Chondrocyte (in vitro differentiated cells): ENCODE data around the gene KIAA1328. TPM values are rescaled to one million over a fixed set of nuclear protein-coding genes. Genes with fewer than 3 reads are reported as not detected.

Source experiments
- DNase-seq: peaks from one replicate; pipeline ENCODE4 v3.0.0; 2021; ENCODE audit warnings: mixed read lengths, low spot score
- H3K27ac Mint-ChIP-seq: one replicate; pipeline ENCODE4 v1.8.0; 2021; ENCODE audit warnings: mild to moderate bottlenecking, moderate library complexity, mixed read lengths; ENCODE audit not compliant: unreplicated experiment
- H3K27me3 Mint-ChIP-seq: 2 replicates; pipeline ENCODE4 v1.8.0; 2021; ENCODE audit warnings: low read depth, mixed read lengths
- H3K36me3 Mint-ChIP-seq: 2 replicates; pipeline ENCODE4 v1.8.0; 2021; ENCODE audit warnings: low read depth, mixed read lengths
- H3K4me1 Mint-ChIP-seq: 2 replicates; pipeline ENCODE4 v1.8.0; 2021; ENCODE audit warnings: low read depth, mild to moderate bottlenecking, mixed read lengths
- H3K4me3 Mint-ChIP-seq: one replicate; pipeline ENCODE4 v1.8.0; 2021; ENCODE audit warnings: mild to moderate bottlenecking, moderate library complexity, mixed read lengths; ENCODE audit not compliant: unreplicated experiment
- H3K9me3 Mint-ChIP-seq: 2 replicates; pipeline ENCODE4 v1.8.0; 2021; ENCODE audit warnings: low read depth, mixed read lengths
- CTCF ChIP-seq: fragments of 200-600 bp; sonication (generic); IDR thresholded peaks from 2 replicates; pipeline ENCODE4 v1.5.0; 2021; ENCODE audit warnings: antibody characterized with exemption, mild to moderate bottlenecking, moderate library complexity
- total RNA-seq: library from RNA; stranded (reverse); gene quantifications from 3 replicates; pipeline ENCODE4 v1.2.1, GENCODE V29; 2021

KIAA1328 gene
- total RNA-seq, 1 donor from 2014 or later = 6.3 TPM

- Mint-ChIP-seq H3K4me1 (no peaks in the 10 kb centered on the region), H3K36me3 (no peaks in the 10 kb centered on the region), H3K4me3 (no peak overlapping the region), H3K27me3 (peaks cover 48% of the 10 kb centered on the region), H3K27ac (no peak overlapping the region), H3K9me3 (no peaks in the 10 kb centered on the region)
- DNase-seq = no peak
- no peak for TF ChIP-seq CTCF
Observed at GRCh38 chr18:37261246-37261840, 432.4 kb downstream of the KIAA1328 start.

GRCh38 chr18:37261988-37262387 is 433.1 kb downstream of the KIAA1328 start:
- TF ChIP-seq CTCF = no peak
- Mint-ChIP-seq H3K4me1 (no peaks in the 10 kb centered on the region), H3K4me3 (no peak overlapping the region), H3K9me3 (no peaks in the 10 kb centered on the region), H3K36me3 (no peaks in the 10 kb centered on the region), H3K27me3 (peaks cover 45% of the 10 kb centered on the region), H3K27ac (no peak overlapping the region)
- DNase-seq = no peak

- no peak overlapping the region for H3K4me3 Mint-ChIP-seq
- no peaks in the 10 kb centered on the region for H3K9me3 Mint-ChIP-seq
Observed at GRCh38 chr18:37264956-37265355, 436.0 kb downstream of the KIAA1328 start.

GRCh38 chr18:37265382-37265781 is 436.5 kb downstream of the KIAA1328 start:
- H3K9me3 Mint-ChIP-seq = no peaks in the 10 kb centered on the region
- no peaks in the 10 kb centered on the region for H3K36me3 Mint-ChIP-seq
- no peak overlapping the region for H3K27ac Mint-ChIP-seq
- TF ChIP-seq CTCF = no peak
- no peaks in the 10 kb centered on the region for H3K4me1 Mint-ChIP-seq
- H3K4me3 Mint-ChIP-seq = no peak overlapping the region
- peak; percentile 48 for DNase-seq
- peaks cover 25% of the 10 kb centered on the region for H3K27me3 Mint-ChIP-seq

More at GRCh38 chr18:37264956-37265355, 436.0 kb downstream of the KIAA1328 start:
- Mint-ChIP-seq H3K36me3 (no peaks in the 10 kb centered on the region), H3K27ac (no peak overlapping the region), H3K27me3 (peaks cover 30% of the 10 kb centered on the region), H3K4me1 (no peaks in the 10 kb centered on the region)
- no peak for TF ChIP-seq CTCF
- peak; percentile 35 for DNase-seq

GRCh38 chr18:37266290-37266689 is 437.4 kb downstream of the KIAA1328 start:
- Mint-ChIP-seq H3K4me3 (no peak overlapping the region), H3K27me3 (peaks cover 17% of the 10 kb centered on the region), H3K27ac (no peak overlapping the region), H3K4me1 (no peaks in the 10 kb centered on the region), H3K9me3 (no peaks in the 10 kb centered on the region), H3K36me3 (no peaks in the 10 kb centered on the region)
- peak; percentile 42 for TF ChIP-seq CTCF
- no peak for DNase-seq
